SK-N-SH (cell line): ENCODE results near the gene IL27RA. TPM values are rescaled to one million over a fixed set of nuclear protein-coding genes. Genes with fewer than 3 reads are reported as not detected.
A peak's percentile ranks its signal among the peaks of the same experiment; 100 is the strongest.

ENCODE experiments used
- CTCF ChIA-PET: fragments of 300-600, 350-600 bp; formaldehyde crosslinking; extraction: SDS; loops from one replicate; lab custom pipeline; 2021; lab: Yijun Ruan, JAX
- POLR2A ChIA-PET: fragments of 350-600 bp; sonication (Branson Sonifier 250); formaldehyde crosslinking; extraction: SDS; loops from one replicate; lab custom pipeline; 2020; ENCODE audit warnings: antibody characterized with exemption, inconsistent platforms; lab: Yijun Ruan, JAX
- DNase-seq: peaks from one replicate; pipeline ENCODE4 v3.0.0; 2012
- H2AFZ ChIP-seq: fragments of 200-600 bp; sonication (generic); 2 replicates; pipeline ENCODE4 v1.8.1; 2016; ENCODE audit warnings: antibody characterized with exemption, mild to moderate bottlenecking, low read depth
- H3F3A ChIP-seq: fragments of 200-600 bp; sonication (generic); replicated peaks from 2 replicates; pipeline ENCODE3; 2016; ENCODE audit warnings: antibody characterized with exemption, mild to moderate bottlenecking; ENCODE audit not compliant: insufficient read depth
- H3K27ac ChIP-seq, 2 experiments: fragments of 200-500 bp in 1 of 2; fragments of 200-600 bp in 1 of 2; sonication (Bioruptor generic) in 1 of 2; sonication (generic), shearing (Covaris generic) in 1 of 2; 2 replicates each; pipeline versions ENCODE4 v1.5.1 to v1.6.1; 2014 to 2016; ENCODE audit warnings: low read depth in 2 of 2, inconsistent platforms in 1 of 2, low read length in 1 of 2, mild to moderate bottlenecking in 1 of 2, mixed read lengths in 1 of 2
- H3K27me3 ChIP-seq: fragments of 200-600 bp; sonication (generic), shearing (Covaris generic); 2 replicates; pipeline ENCODE4 v1.6.1; 2016; ENCODE audit warnings: mixed run types; ENCODE audit not compliant: insufficient read depth
- H3K36me3 ChIP-seq, 2 experiments: fragments of 200-500 bp in 1 of 2; fragments of 200-600 bp in 1 of 2; sonication (Bioruptor generic) in 1 of 2; sonication (generic) in 1 of 2; replicated peaks in 1 of 2; 2 replicates each; pipeline versions ENCODE3 to v1.5.1; 2014 to 2016; ENCODE audit warnings: low read length in 1 of 2, mild to moderate bottlenecking in 1 of 2; ENCODE audit not compliant: insufficient read depth in 2 of 2, control insufficient read depth in 1 of 2
- H3K4me1 ChIP-seq, 2 experiments: fragments of 200-500 bp in 1 of 2; fragments of 200-600 bp in 1 of 2; sonication (Bioruptor generic) in 1 of 2; sonication (generic), shearing (Covaris generic) in 1 of 2; 2 replicates each; pipeline versions ENCODE4 v1.5.1 to v1.6.1; 2014 to 2016; ENCODE audit warnings: low read depth in 1 of 2, low read length in 1 of 2, mixed run types in 1 of 2; ENCODE audit not compliant: insufficient read depth in 2 of 2, control insufficient read depth in 1 of 2
- H3K4me2 ChIP-seq: fragments of 200-600 bp; sonication (generic), shearing (Covaris generic); 2 replicates; pipeline ENCODE4 v1.6.1; 2017; ENCODE audit warnings: mixed run types
- H3K4me3 ChIP-seq, 2 experiments: fragments of 200-500 bp in 1 of 2; fragments of 200-600 bp in 1 of 2; sonication (Bioruptor generic) in 1 of 2; sonication (generic), shearing (Covaris generic) in 1 of 2; 2 replicates each; pipeline versions ENCODE4 v1.5.1 to v1.8.1; 2014 to 2016; ENCODE audit warnings: low read depth in 2 of 2, inconsistent platforms in 1 of 2, low read length in 1 of 2, mild to moderate bottlenecking in 1 of 2, mixed read lengths in 1 of 2, moderate library complexity in 1 of 2
- H3K79me2 ChIP-seq: fragments of 200-600 bp; sonication (generic); 2 replicates; pipeline ENCODE4 v1.8.1; 2017; ENCODE audit warnings: mild to moderate bottlenecking; ENCODE audit not compliant: insufficient read depth
- H3K9ac ChIP-seq: fragments of 200-600 bp; sonication (generic); 2 replicates; pipeline ENCODE4 v1.6.1; 2017; ENCODE audit warnings: mixed run types
- H3K9me2 ChIP-seq: fragments of 200-600 bp; sonication (generic); 2 replicates; pipeline ENCODE4 v1.6.1; 2017; ENCODE audit warnings: mixed run types
- H3K9me3 ChIP-seq: fragments of 200-600 bp; sonication (generic); 2 replicates; pipeline ENCODE4 v1.6.1; 2017; ENCODE audit warnings: mixed run types, mild to moderate bottlenecking, moderate library complexity
- H4K20me1 ChIP-seq: fragments of 200-600 bp; sonication (generic); 2 replicates; pipeline ENCODE4 v1.6.1; 2017; ENCODE audit warnings: mild to moderate bottlenecking, mixed run types; ENCODE audit not compliant: insufficient read depth
- ELF1 ChIP-seq: IDR thresholded peaks from 2 replicates; pipeline ENCODE4 v1.4.0; 2012
- FOXJ3 ChIP-seq: sonication (generic); formaldehyde crosslinking; IDR thresholded peaks from 2 replicates; pipeline ENCODE4 v1.5.1; 2020; ENCODE audit warnings: mild to moderate bottlenecking, missing genetic modification reagents
- FOXM1 ChIP-seq: IDR thresholded peaks from 2 replicates; pipeline ENCODE4 v1.4.0; 2012; ENCODE audit warnings: low read depth, mild to moderate bottlenecking
- MEF2A ChIP-seq: IDR thresholded peaks from 2 replicates; pipeline ENCODE4 v1.4.0; 2012; ENCODE audit warnings: low read depth, borderline replicate concordance
- MXI1 ChIP-seq: IDR thresholded peaks from 2 replicates; pipeline ENCODE4 v1.6.1; 2012; ENCODE audit warnings: mild to moderate bottlenecking, low read depth, low read length, improper control_type of control experiment
- POLR2AphosphoS5 ChIP-seq: IDR thresholded peaks from 2 replicates; pipeline ENCODE4 v1.6.1; 2012; ENCODE audit warnings: low read depth, low read length
- RAD21 ChIP-seq: IDR thresholded peaks from 2 replicates; pipeline ENCODE4 v1.6.1; 2012; ENCODE audit warnings: mild to moderate bottlenecking, low read length
- RCOR1 ChIP-seq: fragments of 150-350 bp; IDR thresholded peaks from 2 replicates; pipeline ENCODE4 v1.6.1; 2017; ENCODE audit warnings: antibody characterized with exemption, low read length
- REST ChIP-seq: IDR thresholded peaks from 2 replicates; pipeline ENCODE4 v1.6.1; 2012; ENCODE audit warnings: mild to moderate bottlenecking, low read depth, low read length, moderate library complexity
- TEAD4 ChIP-seq: IDR thresholded peaks from 2 replicates; pipeline ENCODE4 v1.4.0; 2012; ENCODE audit warnings: mild to moderate bottlenecking, borderline replicate concordance; ENCODE audit not compliant: insufficient read depth
- USF2 ChIP-seq: fragments of 150-350 bp; IDR thresholded peaks from 2 replicates; pipeline ENCODE4 v1.6.1; 2017; ENCODE audit warnings: antibody characterized with exemption, low read length, low read depth, borderline replicate concordance
- WGBS: methylation state at CpG from one replicate; pipeline ENCODE4 v1.1.6; 2017; ENCODE audit warnings: low lambda C conversion rate; 5-methylcytosine and 5-hydroxymethylcytosine counted together
- polyA plus RNA-seq, 3 experiments: library from polyadenylated mRNA; depleted of rRNA; stranded (reverse); fragments of >200 nt; gene quantifications; 2 replicates each; pipeline ENCODE4 v1.2.3, GENCODE V29; 2012
- TF ChIP-seq, protein P1 (sequence below): fragments of 150-350 bp; IDR thresholded peaks from 2 replicates; pipeline ENCODE4 v1.6.1; 2016; ENCODE audit warnings: mild to moderate bottlenecking, low read depth, low read length
- TF ChIP-seq, protein P2 (sequence below): IDR thresholded peaks from 2 replicates; pipeline ENCODE4 v1.4.0; 2012; ENCODE audit warnings: low read depth, borderline replicate concordance
- TF ChIP-seq, protein P3 (sequence below): IDR thresholded peaks from 2 replicates; pipeline ENCODE4 v1.4.0; 2012; ENCODE audit warnings: low read depth, borderline replicate concordance

IL27RA gene
- polyA plus RNA-seq, 1 of the 3 experiments (the other 2 are of a cell fraction) = 9.3 TPM

- H3K4me3 ChIP-seq = peak overlapping the region; percentile 68 to 77; a peak in 1 of 4 replicates
Measured at GRCh38 chr19:14082675-14082960, 51.1 kb downstream of the IL27RA start.

More at GRCh38 chr19:14082675-14082960, 51.1 kb downstream of the IL27RA start:
- H3F3A ChIP-seq = peaks cover 14% of the 10 kb centered on the region
- no peak for DNase-seq
- H3K9me3 ChIP-seq = no peaks in the 10 kb centered on the region
- H3K4me1 ChIP-seq = peaks cover 3 to 12% of the 10 kb centered on the region in 2 experiments; a peak in 2 of 4 replicates
- H3K27ac ChIP-seq = no peak overlapping the region
- H3K9me2 ChIP-seq = no peaks in the 10 kb centered on the region
- peaks cover 6% of the 10 kb centered on the region in 2 experiments for H3K36me3 ChIP-seq
- ChIA-PET CTCF (interaction anchor here (0.8 to 6.6 kb wide), 5 partner anchors 9 to 54 kb away, joined by 3 to 37 read pairs (median 6); partner anchors contain the start of genes ASF1B, IL27RA and MISP3), POLR2A (interaction anchor here (0.6 to 1.4 kb wide), 2 partner anchors 53 to 54 kb away, joined by 3 to 5 read pairs; partner anchors contain the start of gene ASF1B)
- TF ChIP-seq USF2 = no peak
- TF ChIP-seq MXI1 = no peak
- no peak for TF ChIP-seq RAD21
- TF ChIP-seq FOXJ3 (CRISPR knock-in tag) = no peak
- no peak for TF ChIP-seq POLR2AphosphoS5
- TF ChIP-seq ELF1 = no peak
- TF ChIP-seq, protein P1, sequence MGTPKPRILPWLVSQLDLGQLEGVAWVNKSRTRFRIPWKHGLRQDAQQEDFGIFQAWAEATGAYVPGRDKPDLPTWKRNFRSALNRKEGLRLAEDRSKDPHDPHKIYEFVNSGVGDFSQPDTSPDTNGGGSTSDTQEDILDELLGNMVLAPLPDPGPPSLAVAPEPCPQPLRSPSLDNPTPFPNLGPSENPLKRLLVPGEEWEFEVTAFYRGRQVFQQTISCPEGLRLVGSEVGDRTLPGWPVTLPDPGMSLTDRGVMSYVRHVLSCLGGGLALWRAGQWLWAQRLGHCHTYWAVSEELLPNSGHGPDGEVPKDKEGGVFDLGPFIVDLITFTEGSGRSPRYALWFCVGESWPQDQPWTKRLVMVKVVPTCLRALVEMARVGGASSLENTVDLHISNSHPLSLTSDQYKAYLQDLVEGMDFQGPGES = no peak
- no peak for TF ChIP-seq MEF2A
- TF ChIP-seq, protein P2, sequence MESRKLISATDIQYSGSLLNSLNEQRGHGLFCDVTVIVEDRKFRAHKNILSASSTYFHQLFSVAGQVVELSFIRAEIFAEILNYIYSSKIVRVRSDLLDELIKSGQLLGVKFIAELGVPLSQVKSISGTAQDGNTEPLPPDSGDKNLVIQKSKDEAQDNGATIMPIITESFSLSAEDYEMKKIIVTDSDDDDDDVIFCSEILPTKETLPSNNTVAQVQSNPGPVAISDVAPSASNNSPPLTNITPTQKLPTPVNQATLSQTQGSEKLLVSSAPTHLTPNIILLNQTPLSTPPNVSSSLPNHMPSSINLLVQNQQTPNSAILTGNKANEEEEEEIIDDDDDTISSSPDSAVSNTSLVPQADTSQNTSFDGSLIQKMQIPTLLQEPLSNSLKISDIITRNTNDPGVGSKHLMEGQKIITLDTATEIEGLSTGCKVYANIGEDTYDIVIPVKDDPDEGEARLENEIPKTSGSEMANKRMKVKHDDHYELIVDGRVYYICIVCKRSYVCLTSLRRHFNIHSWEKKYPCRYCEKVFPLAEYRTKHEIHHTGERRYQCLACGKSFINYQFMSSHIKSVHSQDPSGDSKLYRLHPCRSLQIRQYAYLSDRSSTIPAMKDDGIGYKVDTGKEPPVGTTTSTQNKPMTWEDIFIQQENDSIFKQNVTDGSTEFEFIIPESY = no peak
- TF ChIP-seq FOXM1 = no peak
- TF ChIP-seq RCOR1 = no peak
- TF ChIP-seq, protein P3, sequence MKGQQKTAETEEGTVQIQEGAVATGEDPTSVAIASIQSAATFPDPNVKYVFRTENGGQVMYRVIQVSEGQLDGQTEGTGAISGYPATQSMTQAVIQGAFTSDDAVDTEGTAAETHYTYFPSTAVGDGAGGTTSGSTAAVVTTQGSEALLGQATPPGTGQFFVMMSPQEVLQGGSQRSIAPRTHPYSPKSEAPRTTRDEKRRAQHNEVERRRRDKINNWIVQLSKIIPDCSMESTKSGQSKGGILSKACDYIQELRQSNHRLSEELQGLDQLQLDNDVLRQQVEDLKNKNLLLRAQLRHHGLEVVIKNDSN = no peak
- no peak for TF ChIP-seq TEAD4
- no peak for TF ChIP-seq REST
- no peaks in the 10 kb centered on the region for H4K20me1 ChIP-seq
- 35% methylated on average over 1 of the region's 1 CpG for WGBS
- no peaks in the 10 kb centered on the region for H3K27me3 ChIP-seq
- peaks cover 19% of the 10 kb centered on the region; the same call in 1 of the 2 replicates for H3K79me2 ChIP-seq
- peak overlapping the region; percentile 94 for H3K4me2 ChIP-seq
- no peak overlapping the region for H3K9ac ChIP-seq
- no peak overlapping the region for H2AFZ ChIP-seq
